NB4 (cell line): ENCODE results near the gene BOC.

Experiments used
- DNase-seq: peaks from one replicate; pipeline ENCODE4 v3.0.0; 2010; ENCODE audit warnings: low read depth
- H3K4me3 ChIP-seq: one replicate; pipeline ENCODE4 v1.5.1; 2011; ENCODE audit warnings: mild to moderate bottlenecking, low read depth, low read length, moderate library complexity
- MYC ChIP-seq: IDR thresholded peaks from 2 replicates; pipeline ENCODE4 v1.6.1; 2011; ENCODE audit warnings: low read depth, low read length
- POLR2A ChIP-seq: IDR thresholded peaks from 2 replicates; pipeline ENCODE4 v1.6.1; 2011; ENCODE audit warnings: mild to moderate bottlenecking; ENCODE audit not compliant: insufficient read length; ENCODE audit errors: extremely low read depth
- TF ChIP-seq, protein P1 (sequence below): IDR thresholded peaks from one replicate; pipeline ENCODE4 v1.5.1; 2012; ENCODE audit warnings: low read depth, low read length
- TF ChIP-seq, protein P2 (sequence below): IDR thresholded peaks from 2 replicates; pipeline ENCODE4 v1.6.1; 2011; ENCODE audit warnings: low read depth, low read length

BOC gene

DNA sequence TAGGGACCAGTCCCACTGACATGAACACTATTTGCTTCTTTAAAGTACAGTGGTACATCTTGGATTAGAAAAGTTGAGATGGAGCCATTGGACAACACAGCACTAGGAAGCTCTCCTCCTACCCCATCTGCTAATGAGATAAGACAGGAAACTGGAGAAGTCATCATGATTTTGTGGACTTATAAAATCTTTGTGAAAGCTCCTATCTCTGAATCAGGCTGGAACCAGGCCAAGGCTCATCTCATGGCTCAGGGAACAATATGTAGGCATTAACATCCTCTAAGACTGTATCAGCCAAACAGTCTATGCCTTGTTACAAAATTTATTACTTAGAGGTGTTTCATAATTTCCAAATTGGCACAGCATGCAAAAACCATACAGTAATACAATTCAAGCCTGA, 84.1 kb downstream of the BOC start:
- TF ChIP-seq MYC (no peak), POLR2A (no peak)
- TF ChIP-seq, protein P1, sequence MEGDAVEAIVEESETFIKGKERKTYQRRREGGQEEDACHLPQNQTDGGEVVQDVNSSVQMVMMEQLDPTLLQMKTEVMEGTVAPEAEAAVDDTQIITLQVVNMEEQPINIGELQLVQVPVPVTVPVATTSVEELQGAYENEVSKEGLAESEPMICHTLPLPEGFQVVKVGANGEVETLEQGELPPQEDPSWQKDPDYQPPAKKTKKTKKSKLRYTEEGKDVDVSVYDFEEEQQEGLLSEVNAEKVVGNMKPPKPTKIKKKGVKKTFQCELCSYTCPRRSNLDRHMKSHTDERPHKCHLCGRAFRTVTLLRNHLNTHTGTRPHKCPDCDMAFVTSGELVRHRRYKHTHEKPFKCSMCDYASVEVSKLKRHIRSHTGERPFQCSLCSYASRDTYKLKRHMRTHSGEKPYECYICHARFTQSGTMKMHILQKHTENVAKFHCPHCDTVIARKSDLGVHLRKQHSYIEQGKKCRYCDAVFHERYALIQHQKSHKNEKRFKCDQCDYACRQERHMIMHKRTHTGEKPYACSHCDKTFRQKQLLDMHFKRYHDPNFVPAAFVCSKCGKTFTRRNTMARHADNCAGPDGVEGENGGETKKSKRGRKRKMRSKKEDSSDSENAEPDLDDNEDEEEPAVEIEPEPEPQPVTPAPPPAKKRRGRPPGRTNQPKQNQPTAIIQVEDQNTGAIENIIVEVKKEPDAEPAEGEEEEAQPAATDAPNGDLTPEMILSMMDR: no peak
- TF ChIP-seq, protein P2, sequence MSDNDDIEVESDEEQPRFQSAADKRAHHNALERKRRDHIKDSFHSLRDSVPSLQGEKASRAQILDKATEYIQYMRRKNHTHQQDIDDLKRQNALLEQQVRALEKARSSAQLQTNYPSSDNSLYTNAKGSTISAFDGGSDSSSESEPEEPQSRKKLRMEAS: no peak
- H3K4me3 ChIP-seq: no peak overlapping the region
- DNase-seq: no peak

DNA sequence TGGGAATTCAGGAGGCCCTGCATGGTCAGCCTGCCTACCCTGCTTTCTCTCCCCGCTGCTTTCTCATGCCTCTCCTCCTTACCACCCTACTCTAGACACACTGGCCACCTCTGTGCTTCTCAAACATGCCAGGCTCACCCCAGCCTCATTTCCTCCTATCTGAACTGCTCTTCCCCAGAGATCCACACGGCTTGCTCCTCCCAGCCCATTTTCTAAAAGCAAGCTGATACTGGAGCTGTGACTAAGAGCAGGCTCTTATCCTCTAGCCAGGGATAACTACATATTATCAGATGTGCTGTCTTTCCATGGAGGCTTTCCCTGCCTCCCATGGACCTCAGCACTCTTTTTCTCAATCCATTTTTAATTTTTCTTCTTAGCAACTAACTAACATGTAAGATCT, 85.9 kb downstream of the BOC start:
- no peak for DNase-seq
- H3K4me3 ChIP-seq: no peak overlapping the region
- TF ChIP-seq, protein P1: no peak
- TF ChIP-seq, protein P2: no peak
- no peak for TF ChIP-seq MYC
- TF ChIP-seq POLR2A: no peak

DNA sequence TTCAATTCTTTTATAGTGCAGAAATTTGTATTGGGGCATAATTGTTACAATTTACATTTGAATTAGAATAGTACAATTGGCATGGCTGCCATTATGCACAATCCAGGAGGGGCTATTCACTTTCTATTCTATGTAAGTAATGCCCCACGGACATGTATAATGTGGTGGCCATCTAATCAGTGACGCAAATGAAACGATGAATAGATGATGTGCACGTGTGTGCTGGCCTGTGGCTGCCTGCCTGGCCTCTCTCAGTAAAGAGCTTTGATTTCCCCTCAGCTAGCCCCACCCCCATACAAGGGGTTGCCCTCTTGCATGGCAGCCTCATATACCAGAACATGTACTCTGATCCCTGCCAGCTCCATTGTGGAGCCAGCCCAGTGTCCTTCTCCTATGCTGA, 86.5 kb downstream of the BOC start:
- no peak for DNase-seq
- H3K4me3 ChIP-seq: no peak overlapping the region
- TF ChIP-seq MYC: no peak
- TF ChIP-seq, protein P1: no peak
- no peak for TF ChIP-seq POLR2A
- TF ChIP-seq, protein P2: no peak

DNA sequence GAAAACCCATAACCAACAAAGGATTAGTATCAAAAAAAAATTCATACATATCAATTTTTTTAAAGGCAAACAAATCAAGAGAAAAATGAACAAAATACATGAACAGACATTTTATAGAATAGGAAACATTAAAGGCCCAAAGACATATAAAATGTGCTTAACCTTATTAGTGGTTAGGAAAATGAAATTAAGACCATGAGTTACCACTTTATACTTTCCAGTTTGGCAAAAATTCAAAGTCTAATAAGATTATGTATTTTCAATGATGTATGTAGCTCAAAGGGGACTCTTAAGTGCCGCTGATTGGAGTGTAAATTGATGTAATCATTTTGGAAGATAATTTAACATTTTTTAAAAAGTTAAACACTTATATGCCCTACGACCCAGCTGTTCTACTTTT, 89.2 kb downstream of the BOC start:
- TF ChIP-seq, protein P2: no peak
- TF ChIP-seq, protein P1: no peak
- TF ChIP-seq POLR2A (no peak), MYC (no peak)
- no peak overlapping the region for H3K4me3 ChIP-seq
- no peak for DNase-seq

DNA sequence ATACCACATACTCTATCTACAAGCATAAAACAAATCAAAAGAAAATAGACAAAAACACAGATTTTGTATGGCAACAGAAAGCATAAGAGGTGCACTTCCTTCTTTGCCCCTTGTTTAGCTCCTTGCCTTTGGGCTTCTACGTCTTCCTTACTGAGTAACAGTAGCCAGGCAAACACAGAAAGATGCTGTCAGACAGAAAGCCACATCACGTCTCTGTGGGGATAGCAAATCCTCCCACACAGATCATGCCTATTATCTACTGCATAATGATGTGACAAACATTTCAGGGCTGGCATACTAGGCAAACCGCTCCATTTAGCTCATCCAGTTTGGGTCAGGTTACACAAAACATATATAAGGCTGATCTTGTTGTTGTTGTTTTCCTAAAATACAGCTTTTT, 92.7 kb downstream of the BOC start:
- H3K4me3 ChIP-seq: no peak overlapping the region
- TF ChIP-seq, protein P2: no peak
- TF ChIP-seq POLR2A: no peak
- TF ChIP-seq, protein P1: no peak
- no peak for TF ChIP-seq MYC
- DNase-seq: no peak
